ENCODE data around the gene AGAP1. TPM values are rescaled to one million over a fixed set of nuclear protein-coding genes. Genes with fewer than 3 reads are reported as not detected.

AGAP1 gene
- total and polyA plus RNA-seq, 4 donors = 2.0 to 8.5 (median 5.4) TPM

- Histone ChIP-seq H3K27me3 (ENCODE audit: control insufficient read depth in 4 of 4, insufficient read depth in 4 of 4, low read length in 3 of 4) (no peaks in the 10 kb centered on the region), H3K36me3 (ENCODE audit: control insufficient read depth in 4 of 4, insufficient read depth in 3 of 4, low read depth in 1 of 4, low read length in 3 of 4) (no peaks in the 10 kb centered on the region), H3K4me3 (ENCODE audit: low read depth in 1 of 3, low read length in 3 of 3) (no peak overlapping the region), H3K27ac (ENCODE audit: low read depth in 1 of 2, low read length in 2 of 2) (no peak overlapping the region), H3K9ac (ENCODE audit: low read depth in 1 of 2, low read length in 2 of 2) (no peak overlapping the region), H3K4me1 (ENCODE audit: control insufficient read depth in 4 of 4, insufficient read depth in 4 of 4, low read length in 3 of 4) (no peaks in the 10 kb centered on the region), H3K9me3 (ENCODE audit: control insufficient read depth in 4 of 4, low read length in 3 of 4) (no peaks in the 10 kb centered on the region)
- 83% methylated on average over 7 of the region's 7 CpGs for WGBS
- TF ChIP-seq FOXA2 (IDR thresholded peaks at IDR 0.05) (no peak), RXRA (IDR thresholded peaks at IDR 0.05) (no peak), ATF3 (IDR thresholded peaks at IDR 0.05) (no peak), SP1 (IDR thresholded peaks at IDR 0.05) (no peak), HNF4G (IDR thresholded peaks at IDR 0.05) (no peak), EGR1 (IDR thresholded peaks at IDR 0.05; ENCODE audit: low read depth in 2 of 2) (no peak), GABPA (IDR thresholded peaks at IDR 0.05 in 1 of 2, conservative IDR thresholded peaks at IDR 0.05 in 1 of 2) (no peak), FOXA1 (IDR thresholded peaks at IDR 0.05) (no peak)
- DNase-seq (ENCODE audit: low spot score) = no peak
Observed at GRCh38 chr2:236085647-236086046, 591.8 kb downstream of the AGAP1 start.

- no peak for TF ChIP-seq HNF4G (IDR thresholded peaks at IDR 0.05)
- Histone ChIP-seq H3K9me3 (ENCODE audit: control insufficient read depth in 4 of 4, low read length in 3 of 4) (no peaks in the 10 kb centered on the region), H3K36me3 (ENCODE audit: control insufficient read depth in 4 of 4, insufficient read depth in 3 of 4, low read depth in 1 of 4, low read length in 3 of 4) (no peaks in the 10 kb centered on the region), H3K27me3 (ENCODE audit: control insufficient read depth in 4 of 4, insufficient read depth in 4 of 4, low read length in 3 of 4) (no peaks in the 10 kb centered on the region), H3K4me1 (ENCODE audit: control insufficient read depth in 4 of 4, insufficient read depth in 4 of 4, low read length in 3 of 4) (no peaks in the 10 kb centered on the region), H3K4me3 (ENCODE audit: low read depth in 1 of 3, low read length in 3 of 3) (no peak overlapping the region), H3K27ac (ENCODE audit: low read depth in 1 of 2, low read length in 2 of 2) (no peak overlapping the region), H3K9ac (ENCODE audit: low read depth in 1 of 2, low read length in 2 of 2) (no peak overlapping the region)
- 83% methylated on average over 6 of the region's 6 CpGs for whole genome bisulfite sequencing
- DNase-seq (ENCODE audit: low spot score) = no peak
Observed at GRCh38 chr2:236086403-236086970, 592.6 kb downstream of the AGAP1 start.

GRCh38 chr2:236086971-236087465, 593.2 kb downstream of the AGAP1 start:
- H3K27me3 ChIP-seq (ENCODE audit: control insufficient read depth in 4 of 4, insufficient read depth in 4 of 4, low read length in 3 of 4) = no peaks in the 10 kb centered on the region
- H3K4me3 ChIP-seq (ENCODE audit: low read depth in 1 of 3, low read length in 3 of 3) = no peak overlapping the region
- H3K27ac ChIP-seq (ENCODE audit: low read depth in 1 of 2, low read length in 2 of 2) = no peak overlapping the region
- H3K4me1 ChIP-seq (ENCODE audit: control insufficient read depth in 4 of 4, insufficient read depth in 4 of 4, low read length in 3 of 4) = no peaks in the 10 kb centered on the region
- WGBS = 88% methylated on average over 8 of the region's 8 CpGs
- TF ChIP-seq NR2F2 (IDR thresholded peaks at IDR 0.05) = no peak
- no peak for TF ChIP-seq TAF1 (conservative IDR thresholded peaks at IDR 0.05)
- TF ChIP-seq RXRA (IDR thresholded peaks at IDR 0.05) = no peak
- TF ChIP-seq JUND (IDR thresholded peaks at IDR 0.05) = no peak
- no peak for TF ChIP-seq GABPA (IDR thresholded peaks at IDR 0.05 in 1 of 2, conservative IDR thresholded peaks at IDR 0.05 in 1 of 2)
- no peak for TF ChIP-seq FOXA1 (IDR thresholded peaks at IDR 0.05)
- no peak for TF ChIP-seq MAX (IDR thresholded peaks at IDR 0.05)
- no peak for TF ChIP-seq HNF4A (conservative IDR thresholded peaks at IDR 0.05)
- TF ChIP-seq YY1 (IDR thresholded peaks at IDR 0.05) = no peak
- no peak for TF ChIP-seq SP1 (IDR thresholded peaks at IDR 0.05)
- TF ChIP-seq ZBTB33 (IDR thresholded peaks at IDR 0.05) = no peak
- no peak for TF ChIP-seq REST (IDR thresholded peaks at IDR 0.05)
- TF ChIP-seq HNF4G (IDR thresholded peaks at IDR 0.05) = no peak
- no peak for TF ChIP-seq CTCF (IDR thresholded peaks at IDR 0.05; ENCODE audit: low read depth, low read length, missing input control)
- TF ChIP-seq RAD21 (IDR thresholded peaks at IDR 0.05) = no peak
- TF ChIP-seq ATF3 (IDR thresholded peaks at IDR 0.05) = no peak
- TF ChIP-seq FOXA2 (IDR thresholded peaks at IDR 0.05) = no peak
- TF ChIP-seq EGR1 (IDR thresholded peaks at IDR 0.05; ENCODE audit: low read depth in 2 of 2) = no peak
- no peak overlapping the region for H3K9ac ChIP-seq (ENCODE audit: low read depth in 1 of 2, low read length in 2 of 2)
- DNase-seq (ENCODE audit: low spot score) = no peak
- H3K9me3 ChIP-seq (ENCODE audit: control insufficient read depth in 4 of 4, low read length in 3 of 4) = no peaks in the 10 kb centered on the region
- H3K36me3 ChIP-seq (ENCODE audit: control insufficient read depth in 4 of 4, insufficient read depth in 3 of 4, low read depth in 1 of 4, low read length in 3 of 4) = no peaks in the 10 kb centered on the region

Data from liver (tissue), 9 donors.